Left colon (tissue), 2 donors: Measurements from ENCODE around the gene CASZ1. TPM values are rescaled to one million over a fixed set of nuclear protein-coding genes. Genes with fewer than 3 reads are reported as not detected.

ENCODE experiments used
- ATAC-seq: fragments of 200-7000 bp; cut with Tn5 transposase; one replicate; pipeline ENCODE4 v1.9.1; 2020; ENCODE audit warnings: mild to moderate bottlenecking, moderate library complexity
- DNase-seq, 2 donors: peaks; one replicate each; pipeline ENCODE4 v3.0.0-alpha.2; 2020
- intact Hi-C, 2 donors: fragments of 100-400 bp; cut with DNase I in 1 of 2; cut with micrococcal nuclease in 1 of 2; formaldehyde crosslinking; loops; one replicate each; pipeline versions ENCODE4 v1.11.2 to v1.14.0; 2022; cut with DNase I, micrococcal nuclease
- total RNA-seq, 2 donors: library from RNA; stranded (reverse); fragmentation: NEBNext Ultra II Directional; extraction: Animal tissue kit (Norgen Biotek cat#: 25700); gene quantifications; one replicate each; pipeline ENCODE4 v1.2.1, GENCODE V29; 2021
- donor health status: DM: no; HTN: no; CAD: no.
- donor health status: DM: yes; HTN: yes; CAD: no.

CASZ1 gene
- total RNA-seq, 2 donors from 2014 or later: 61.3 to 63.8 TPM

DNA sequence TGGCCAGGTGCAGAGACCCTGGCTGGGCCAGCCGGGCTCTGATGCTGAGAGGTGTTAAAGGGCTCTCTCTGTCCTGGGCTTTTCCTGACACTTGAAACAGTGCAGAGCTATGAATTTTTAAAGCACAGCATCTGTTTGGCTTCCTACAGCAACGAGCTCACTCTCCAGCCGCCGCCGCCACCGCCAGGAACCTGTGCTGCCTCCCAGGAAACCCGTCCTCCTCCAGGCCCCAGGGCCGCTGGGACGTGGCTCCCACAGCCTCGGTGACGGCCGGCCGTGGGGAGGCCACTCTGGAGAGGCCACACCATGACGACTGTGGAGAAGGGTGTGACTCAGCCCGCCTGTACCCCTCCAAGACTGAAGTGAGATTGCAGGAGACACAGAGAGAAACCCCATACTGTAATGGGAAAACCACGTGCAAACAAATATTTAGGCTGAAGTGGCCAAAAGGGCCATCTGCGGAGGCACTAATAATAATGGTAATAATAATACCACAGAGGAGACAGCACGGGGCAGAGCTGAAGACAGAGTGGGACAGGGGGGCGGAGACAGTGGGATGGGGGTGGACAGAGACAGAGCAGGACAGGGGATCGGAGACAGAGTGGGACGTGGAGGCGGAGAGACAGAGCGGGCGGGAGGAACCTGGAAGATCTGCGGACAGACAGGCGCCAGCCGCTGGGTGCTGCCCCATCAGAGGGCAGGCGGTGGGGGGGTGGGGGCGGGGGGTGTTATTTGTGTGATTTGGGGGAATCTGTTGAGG lies 139.2 kb downstream of the CASZ1 start:
- intact Hi-C loops: no loop called here
- DNase-seq (no peak), ATAC-seq (no peak)

- ATAC-seq: no peak
- DNase-seq: no peak
- intact Hi-C loops: no loop called here
Observed at GRCh38 chr1:10656431-10656830, 140.0 kb downstream of the CASZ1 start.

- intact Hi-C loops: no loop called here
- DNase-seq (no peak), ATAC-seq (no peak)
Observed at GRCh38 chr1:10655002-10655401, 141.4 kb downstream of the CASZ1 start.

DNA sequence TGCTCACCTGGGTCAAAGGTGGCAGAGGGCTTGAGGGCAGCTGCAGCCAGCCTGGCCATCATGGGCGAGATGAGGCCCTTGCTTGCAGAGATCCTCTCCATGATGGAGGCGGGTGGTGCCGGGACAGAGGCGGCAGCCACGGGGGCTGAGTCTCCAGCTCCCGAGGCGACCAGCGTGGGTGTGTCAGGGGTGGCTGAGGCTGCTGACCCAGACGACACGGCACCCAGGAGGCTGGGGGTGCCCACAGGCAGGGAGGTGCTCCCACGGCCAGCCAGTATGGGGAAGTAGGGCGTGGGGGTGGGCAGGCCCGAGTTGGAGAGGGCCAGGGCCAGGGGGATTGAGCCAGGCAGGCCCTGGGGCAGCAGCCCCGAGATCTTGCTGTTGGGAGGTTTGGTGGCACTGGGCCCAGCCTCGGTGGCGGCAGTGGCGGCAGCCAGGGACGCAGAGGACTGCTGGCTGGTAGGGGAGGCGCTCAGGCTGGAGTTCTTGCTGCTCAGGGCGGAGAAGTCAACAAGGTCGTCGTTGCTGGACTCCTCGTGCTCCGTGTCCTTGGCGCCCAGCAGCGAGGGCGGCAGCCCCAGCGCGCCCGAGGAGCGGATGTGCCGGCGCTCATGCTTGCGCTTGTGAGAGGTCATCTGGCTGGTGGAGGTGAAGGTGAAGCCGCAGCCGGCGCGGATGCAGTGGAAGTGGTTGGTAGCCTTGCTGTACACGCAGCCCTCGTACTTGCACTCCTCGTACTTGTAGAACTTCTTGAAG lies 142.9 kb downstream of the CASZ1 start:
- ATAC-seq: no peak
- intact Hi-C loops: no loop called here
- DNase-seq: no peak

DNA sequence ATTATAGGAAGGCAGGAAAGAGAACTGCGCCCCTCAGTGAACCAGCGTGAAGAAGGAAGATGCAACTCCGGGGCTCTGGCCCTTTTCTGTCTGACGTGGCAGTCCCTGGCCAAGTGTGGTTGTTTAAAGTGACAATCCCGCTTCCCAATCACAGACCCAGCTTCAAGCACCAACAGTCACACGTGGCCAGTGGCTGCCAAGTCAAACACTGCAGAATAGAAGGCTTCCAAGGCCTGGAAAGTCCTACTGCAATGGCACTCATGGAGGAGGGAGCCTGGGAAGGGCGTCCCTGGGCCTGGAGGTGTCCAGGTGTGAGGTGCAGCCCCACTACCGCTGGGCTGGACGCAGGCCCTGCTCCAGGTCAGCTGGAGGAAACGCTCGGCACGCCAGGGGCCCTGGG lies 143.8 kb downstream of the CASZ1 start:
- no peak for ATAC-seq
- no peak for DNase-seq
- intact Hi-C loops: no loop called here

DNA sequence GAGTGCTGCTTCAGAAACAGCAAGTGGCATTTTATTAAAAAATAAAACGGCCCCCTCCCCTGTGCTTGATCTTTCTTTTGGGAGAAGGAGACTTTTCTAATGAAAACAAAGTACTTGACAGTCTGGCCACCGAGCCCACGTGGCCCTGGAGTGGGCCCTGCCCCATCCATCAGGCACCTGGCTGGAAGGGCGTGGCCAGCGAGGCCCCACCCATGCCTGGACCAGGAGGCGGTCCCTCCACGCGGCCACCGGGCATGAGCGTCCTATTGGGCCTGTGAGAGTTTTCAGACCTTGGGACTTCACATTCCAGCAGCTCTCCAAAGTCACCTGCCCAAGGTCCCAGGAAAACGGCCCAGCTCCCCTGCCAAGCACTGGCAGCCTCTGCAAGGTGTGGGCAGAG lies 144.7 kb downstream of the CASZ1 start:
- peak; percentile 68 for ATAC-seq
- intact Hi-C loops: no loop called here
- DNase-seq: no peak

GRCh38 chr1:10651389-10651766 lies 145.1 kb downstream of the CASZ1 start:
- intact Hi-C loops: no loop called here
- ATAC-seq (no peak), DNase-seq (no peak)

DNA sequence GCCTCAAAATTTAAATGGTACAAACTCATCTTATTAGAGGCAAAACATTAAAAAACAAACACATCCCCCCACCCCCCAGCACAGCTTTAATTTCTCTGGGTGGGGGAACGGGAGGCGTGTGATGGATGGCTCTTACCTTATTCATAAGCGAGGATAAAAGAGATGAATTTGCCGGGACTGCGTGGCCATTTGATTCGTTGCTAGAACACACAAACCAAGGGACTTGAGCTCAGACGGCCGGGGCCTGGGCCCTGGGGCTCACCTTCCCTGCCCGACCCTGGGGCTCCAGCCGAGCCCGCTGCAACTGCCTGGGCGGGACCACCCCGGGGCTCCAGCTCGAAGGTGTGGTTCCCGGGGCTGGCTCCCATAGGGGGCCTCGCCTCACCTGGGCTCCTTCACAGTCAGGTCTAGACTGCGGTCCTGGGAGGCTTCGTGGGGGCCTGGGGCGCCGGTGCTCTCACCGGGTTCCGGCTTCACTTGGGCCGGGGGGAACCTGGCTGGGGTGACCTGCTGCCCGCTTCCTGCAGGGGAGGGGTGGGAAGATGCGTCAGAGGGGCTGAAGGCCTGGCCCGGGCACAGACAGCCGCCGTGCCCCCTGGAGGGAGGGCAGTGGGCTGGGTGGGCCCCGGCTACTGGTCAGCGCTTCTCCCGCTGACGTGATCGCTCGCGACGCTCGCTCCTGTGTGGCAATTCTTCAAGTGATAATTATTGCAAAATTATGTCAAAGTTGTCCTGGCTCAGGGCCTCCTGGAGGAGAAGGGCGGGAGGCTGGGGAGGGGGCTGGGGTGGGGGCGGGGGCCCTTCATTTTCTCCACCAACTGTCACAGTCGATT lies 145.7 kb downstream of the CASZ1 start:
- DNase-seq: no peak
- intact Hi-C loops: no loop called here
- ATAC-seq: no peak

- DNase-seq (no peak), ATAC-seq (no peak)
- intact Hi-C loops: no loop called here
Observed at GRCh38 chr1:10649517-10650201, 146.8 kb downstream of the CASZ1 start.

DNA sequence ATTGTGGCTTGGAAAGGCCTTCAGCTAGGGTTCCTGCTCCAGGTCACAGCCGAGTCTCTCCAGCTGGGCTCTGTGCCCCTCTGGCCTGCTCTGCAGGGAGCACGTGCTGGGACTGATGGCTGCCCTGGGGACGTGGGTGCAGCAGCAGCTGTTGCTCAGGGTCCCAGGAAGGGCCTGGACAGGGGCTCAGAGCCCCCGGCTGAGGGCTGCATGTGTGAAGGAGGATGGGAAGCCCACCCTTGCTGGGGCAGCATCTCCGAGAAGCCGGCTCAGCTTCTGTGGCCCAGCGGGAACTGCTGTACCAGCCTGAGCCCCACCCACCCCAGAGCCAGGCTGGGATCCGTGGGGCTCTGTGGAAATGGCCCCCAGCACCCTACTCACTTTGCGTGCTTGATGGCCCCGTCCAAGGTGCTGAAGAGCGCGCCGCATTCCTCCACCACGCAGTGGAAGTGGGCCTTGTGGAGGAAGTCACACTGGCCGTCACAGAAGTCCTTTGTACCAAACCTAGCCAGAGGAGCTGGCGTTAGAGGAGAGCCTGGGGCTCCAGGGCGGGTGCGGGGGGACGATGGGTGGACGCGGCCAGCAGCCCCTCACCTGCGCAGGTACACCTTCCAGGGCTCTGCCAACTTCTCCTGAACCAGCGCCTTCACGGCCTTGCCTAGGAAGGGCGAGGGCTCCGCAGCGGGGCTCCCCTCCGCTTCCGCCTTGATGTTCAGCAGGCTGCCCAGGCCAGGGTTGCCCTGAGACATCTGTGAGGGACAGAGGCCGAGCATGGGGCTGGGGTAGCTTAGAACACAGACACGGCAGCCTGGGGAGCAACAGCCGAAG lies 147.5 kb downstream of the CASZ1 start:
- intact Hi-C loops: no loop called here
- no peak for DNase-seq
- ATAC-seq: no peak

GRCh38 chr1:10647414-10648170 lies 148.9 kb downstream of the CASZ1 start:
- DNase-seq (no peak), ATAC-seq (no peak)
- intact Hi-C loops: no loop called here

DNA sequence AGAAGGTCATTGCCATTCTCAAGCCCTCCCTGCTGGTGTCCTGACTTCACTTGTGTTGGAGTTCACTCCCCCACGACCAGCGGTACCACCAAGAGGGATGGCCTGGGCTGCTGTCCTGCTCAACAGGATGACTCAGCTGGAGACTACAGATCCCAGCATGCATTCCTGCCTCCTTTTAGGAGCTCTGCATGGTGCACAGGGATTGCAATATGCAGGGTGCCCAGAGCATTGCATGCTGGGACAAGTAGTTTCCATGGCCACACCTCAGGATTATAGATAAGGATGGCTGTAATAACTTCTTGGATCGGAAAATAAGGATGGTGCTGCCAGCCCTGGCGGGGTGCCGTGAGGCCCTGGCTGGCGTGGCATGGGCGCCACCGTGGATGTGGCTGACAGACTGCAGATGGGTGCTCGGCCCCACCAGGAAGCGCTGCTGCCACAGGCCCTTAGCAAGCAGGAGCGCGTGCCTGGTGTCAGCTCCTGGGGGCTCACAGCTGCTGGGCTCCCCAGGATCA lies 150.0 kb downstream of the CASZ1 start:
- intact Hi-C loops: no loop called here
- DNase-seq (no peak), ATAC-seq (peak; percentile 75)

DNA sequence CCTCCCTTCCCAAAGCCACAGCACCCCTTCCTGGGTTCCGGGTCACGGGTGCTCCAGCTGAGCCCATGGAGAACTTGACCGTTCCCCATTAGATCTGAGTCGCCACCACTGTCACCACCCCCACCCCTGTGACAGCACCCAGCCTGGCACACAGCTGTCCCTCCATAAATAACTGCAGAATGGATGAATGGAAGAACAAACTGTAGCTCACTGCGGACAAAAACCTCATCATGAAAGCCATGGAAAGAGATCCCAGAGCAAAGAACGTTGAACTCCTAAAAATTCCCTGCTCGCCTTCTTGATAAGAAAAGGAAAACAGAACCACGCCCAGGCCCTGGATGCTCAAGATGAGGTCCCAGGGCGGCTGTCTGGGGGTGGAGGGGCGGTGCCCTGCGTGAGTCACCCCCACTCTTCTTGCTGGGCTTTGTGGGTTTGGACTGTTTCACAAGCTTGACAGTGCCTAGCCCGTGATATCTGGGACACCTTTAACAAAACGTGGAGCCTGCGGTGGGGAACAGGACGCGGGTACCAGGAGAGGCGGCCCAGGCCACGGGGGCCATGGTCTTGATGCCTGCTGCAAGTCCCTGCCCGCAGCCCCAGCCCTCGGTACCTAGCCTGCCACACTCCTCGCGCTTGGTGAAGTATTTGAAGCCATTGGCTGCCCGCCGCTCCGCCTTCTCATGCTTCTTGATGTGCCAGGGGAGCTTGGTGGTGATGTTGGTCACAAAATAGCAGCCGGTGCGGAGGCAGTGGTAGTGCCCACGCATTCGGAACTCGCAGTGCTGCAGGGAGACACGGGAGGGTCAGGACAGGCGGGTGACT lies 151.9 kb downstream of the CASZ1 start:
- ATAC-seq (no peak), DNase-seq (no peak)
- intact Hi-C loops: no loop called here

DNA sequence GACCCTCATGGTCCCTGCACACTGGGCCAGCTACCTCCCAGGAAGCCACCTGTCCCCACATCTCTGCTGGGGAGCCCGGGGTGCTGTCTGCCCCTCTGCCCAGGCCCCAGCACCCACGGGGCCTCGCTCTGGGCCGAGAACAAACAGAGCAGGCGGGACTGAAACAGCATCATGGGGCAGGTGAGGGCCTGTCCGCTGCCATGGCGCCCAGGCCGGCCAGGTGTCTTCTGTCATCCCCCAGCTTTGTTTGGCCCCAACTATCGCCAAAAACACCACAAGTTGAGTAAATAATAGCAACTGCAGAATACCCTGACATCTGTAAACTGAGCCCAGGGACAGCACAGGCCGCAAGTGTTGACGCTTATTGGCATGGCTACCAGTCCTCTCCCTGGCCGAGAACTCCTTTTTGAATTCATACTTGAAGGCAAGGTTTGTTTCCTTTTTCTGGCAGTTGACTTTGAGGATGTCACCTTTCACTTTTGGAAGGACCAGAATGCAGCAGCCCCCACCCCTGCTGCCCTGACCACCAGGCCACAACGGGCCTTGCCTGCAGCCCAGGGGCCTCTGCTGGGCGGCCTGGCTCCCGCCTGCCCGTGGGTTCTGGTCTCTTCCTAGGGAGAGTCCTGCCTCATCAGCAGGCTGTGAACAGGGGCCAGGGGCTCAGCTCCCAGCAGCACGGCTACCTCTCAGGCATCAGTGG lies 152.7 kb downstream of the CASZ1 start:
- intact Hi-C loops: no loop called here
- DNase-seq: no peak
- no peak for ATAC-seq

DNA sequence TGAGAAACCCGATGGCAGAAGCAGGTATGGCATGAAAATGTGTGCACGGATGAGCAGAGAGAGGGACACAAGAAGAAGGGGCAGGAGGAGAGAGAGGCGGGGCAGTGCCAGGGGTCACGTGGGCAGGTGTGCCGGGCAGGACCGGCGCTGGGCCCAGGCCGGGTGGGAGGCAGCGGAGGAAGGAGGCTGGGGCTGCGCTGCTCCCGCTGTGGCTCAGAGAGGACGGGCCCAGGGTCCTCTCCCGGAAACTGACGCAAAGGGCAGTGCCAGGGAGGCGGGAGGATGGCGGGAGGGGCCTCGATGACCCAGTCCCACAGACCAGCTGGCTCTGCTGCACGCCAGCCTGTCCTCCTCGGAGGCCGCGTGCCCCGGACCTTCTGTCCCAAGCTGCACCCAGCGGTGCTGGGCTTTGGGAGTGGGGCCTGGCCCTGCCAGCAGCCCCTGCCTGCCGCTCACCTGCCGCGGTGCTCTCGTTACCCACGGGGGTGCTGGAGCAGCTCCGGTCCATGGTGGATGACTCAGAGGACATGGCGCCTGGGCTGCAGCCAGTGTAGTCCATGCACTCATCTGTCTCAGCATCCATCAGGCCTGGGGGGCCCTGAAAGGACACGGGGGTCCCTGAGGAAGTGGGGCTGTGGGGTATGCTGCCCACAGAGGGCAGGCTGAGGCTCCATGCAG lies 153.9 kb downstream of the CASZ1 start:
- DNase-seq: no peak
- no peak for ATAC-seq
- intact Hi-C loops: no loop called here

DNA sequence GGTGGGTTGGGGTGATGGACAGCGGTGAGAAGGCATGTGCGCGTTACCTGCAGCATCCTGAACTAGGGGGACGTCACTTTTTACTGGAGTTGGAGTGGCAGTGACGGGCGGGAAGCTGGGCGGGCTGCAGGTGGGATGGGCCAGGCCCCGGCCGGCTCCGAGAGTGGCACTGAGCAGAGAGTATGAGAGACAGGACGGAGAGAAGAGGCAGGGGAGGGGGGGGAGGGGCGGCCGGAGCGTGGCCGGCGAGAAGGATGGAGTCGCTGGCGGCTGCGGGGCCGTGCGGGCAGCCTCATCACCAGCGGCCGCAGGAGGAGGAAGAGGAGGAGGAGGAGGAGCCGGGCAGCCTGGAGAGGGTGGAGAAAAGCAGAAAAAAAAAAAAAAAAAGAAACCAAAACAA lies 154.5 kb downstream of the CASZ1 start:
- intact Hi-C loops: no loop called here
- no peak for ATAC-seq
- no peak for DNase-seq
